Brain microvascular endothelial cell (primary cell): ENCODE measurements around the gene ZNF488.
"Not testable (repeated sequence)": the region's sequence is repeated elsewhere in the genome, so short reads cannot be mapped to it uniquely, and the experiment has no call there.

Experiments
- DNase-seq: peaks from one replicate; pipeline ENCODE4 v3.0.0-alpha.2; 2020
- H3K27ac ChIP-seq: fragments of 250-450 bp; sonication (Bioruptor Pico); 2 replicates; pipeline ENCODE4 v1.5.1; 2020; ENCODE audit warnings: mild to moderate bottlenecking, moderate library complexity
- H3K27me3 ChIP-seq: fragments of 250-450 bp; sonication (Bioruptor Pico); replicated peaks from 2 replicates; pipeline ENCODE4 v1.5.1; 2020; ENCODE audit warnings: mild to moderate bottlenecking
- H3K36me3 ChIP-seq: fragments of 250-450 bp; sonication (Bioruptor Pico); replicated peaks from 2 replicates; pipeline ENCODE4 v1.5.1; 2020; ENCODE audit warnings: mild to moderate bottlenecking
- H3K4me3 ChIP-seq: 2 replicates; pipeline ENCODE4 v1.5.1; 2011; ENCODE audit warnings: low read depth, mild to moderate bottlenecking, control low read depth, low read length, moderate library complexity
- CTCF ChIP-seq: IDR thresholded peaks from 2 replicates; pipeline ENCODE4 v1.5.1; 2011; ENCODE audit warnings: low read depth, mild to moderate bottlenecking, moderate library complexity, low read length, control low read depth, inconsistent platforms; ENCODE audit errors: missing control alignments
- in situ Hi-C: cut with HindIII; loops from 2 replicates; pipeline ENCODE4 v1.10.0; 2017; ENCODE audit warnings: low sequenced_read_pairs, low pct_ligation_motif_present

Gene ZNF488

DNA sequence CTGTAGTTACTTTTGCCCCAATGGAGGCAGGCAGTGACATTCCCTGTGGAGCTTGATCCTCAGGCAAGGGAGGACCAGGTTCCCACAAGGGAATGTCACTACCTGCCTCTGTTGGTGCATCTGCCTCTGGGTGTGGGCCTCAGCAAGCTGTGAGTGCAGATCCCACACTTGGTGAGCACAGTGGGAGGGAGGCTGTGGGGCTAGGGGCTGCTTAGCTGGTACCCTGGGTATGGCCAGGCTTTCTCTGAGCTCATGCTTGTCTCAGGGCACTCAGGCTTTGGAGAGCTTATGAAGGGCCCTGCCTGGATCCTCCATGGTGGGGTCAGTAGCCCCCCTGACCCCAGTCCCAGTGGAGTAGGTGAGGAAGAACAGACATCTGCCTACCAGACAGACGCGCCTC lies 16.2 kb upstream of the ZNF488 start:
- DNase-seq, result no peak
- H3K27ac ChIP-seq, result no peak overlapping the region
- TF ChIP-seq CTCF, result no peak
- H3K4me3 ChIP-seq, result no peak overlapping the region
- in situ Hi-C loops, result no loop called here
- H3K27me3 ChIP-seq, result no peaks in the 10 kb centered on the region
- H3K36me3 ChIP-seq, result no peaks in the 10 kb centered on the region

DNA sequence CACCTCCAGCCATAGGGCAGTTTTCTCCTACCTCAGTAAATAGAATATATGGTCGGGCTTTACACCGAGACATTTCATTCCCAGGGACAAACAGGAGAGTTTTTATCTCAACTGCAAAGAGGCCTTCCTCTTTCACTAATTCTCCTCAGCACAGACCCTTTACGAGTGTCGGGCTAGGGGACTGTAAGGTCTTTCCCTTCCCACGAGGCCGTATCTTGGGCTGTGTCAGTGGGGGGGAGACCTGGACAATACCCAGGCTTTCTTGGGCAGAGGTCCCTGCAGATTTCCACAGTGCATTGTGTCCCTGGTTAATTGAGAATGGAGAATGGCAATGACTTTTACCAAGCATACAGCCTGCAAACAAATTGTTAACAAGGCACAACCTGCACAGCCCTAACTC lies 13.2 kb upstream of the ZNF488 start:
- no peak overlapping the region for H3K4me3 ChIP-seq
- no peak overlapping the region for H3K27ac ChIP-seq
- H3K27me3 ChIP-seq, result no peaks in the 10 kb centered on the region
- no peak for TF ChIP-seq CTCF
- in situ Hi-C loops, result no loop called here
- H3K36me3 ChIP-seq, result no peaks in the 10 kb centered on the region
- no peak for DNase-seq

GRCh38 chr10:47396311-47396717 lies 12.2 kb upstream of the ZNF488 start:
- no peaks in the 10 kb centered on the region for H3K27me3 ChIP-seq
- no peak overlapping the region for H3K27ac ChIP-seq
- no peak for TF ChIP-seq CTCF
- H3K4me3 ChIP-seq, result no peak overlapping the region
- no peak for DNase-seq
- no peaks in the 10 kb centered on the region for H3K36me3 ChIP-seq
- in situ Hi-C loops, result no loop called here

DNA sequence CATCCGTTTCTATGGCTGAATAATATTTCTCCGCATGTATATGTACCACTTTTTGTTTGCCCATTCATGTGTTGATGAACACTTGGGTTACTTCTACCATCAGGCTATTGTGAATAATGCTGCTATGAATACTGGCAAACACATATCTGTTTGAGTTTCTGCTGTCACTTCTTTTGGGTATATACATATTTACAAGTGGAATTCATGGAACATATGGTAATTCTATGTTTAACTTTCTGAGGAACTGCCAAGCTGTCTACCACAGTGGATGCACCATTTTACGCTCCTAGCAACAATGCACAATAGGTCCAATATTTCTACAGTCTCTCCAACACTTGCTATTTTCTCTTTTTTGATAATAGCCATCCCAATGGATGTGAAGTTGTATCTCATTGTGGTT lies 5.5 kb upstream of the ZNF488 start:
- Histone ChIP-seq H3K4me3 (no peak overlapping the region), H3K36me3 (no peaks in the 10 kb centered on the region), H3K27me3 (no peaks in the 10 kb centered on the region), H3K27ac (no peak overlapping the region)
- in situ Hi-C loops, result no loop called here
- no peak for TF ChIP-seq CTCF
- DNase-seq, result no peak

DNA sequence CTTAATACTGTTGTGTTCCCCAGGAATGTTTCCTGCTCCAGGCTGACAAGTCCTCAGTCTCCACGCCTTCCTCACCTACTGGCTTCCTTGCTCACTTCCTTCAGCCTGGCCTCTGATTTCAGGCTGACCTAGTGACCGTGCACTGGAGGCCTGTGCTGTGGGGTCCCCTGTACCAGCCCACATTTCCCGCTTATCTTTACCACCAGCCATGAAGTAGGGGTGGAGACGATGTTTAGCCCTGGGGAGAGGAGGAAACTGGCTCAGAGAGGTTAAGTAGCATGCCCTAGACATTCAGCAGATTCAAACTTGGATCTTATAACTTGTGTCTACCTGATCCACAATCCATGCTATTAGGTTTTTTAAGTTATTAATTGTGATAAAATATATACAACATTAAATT lies 4.8 kb upstream of the ZNF488 start:
- Histone ChIP-seq H3K27ac (no peak overlapping the region), H3K27me3 (no peaks in the 10 kb centered on the region), H3K4me3 (no peak overlapping the region), H3K36me3 (no peaks in the 10 kb centered on the region)
- DNase-seq, result no peak
- in situ Hi-C loops, result no loop called here
- TF ChIP-seq CTCF, result no peak

DNA sequence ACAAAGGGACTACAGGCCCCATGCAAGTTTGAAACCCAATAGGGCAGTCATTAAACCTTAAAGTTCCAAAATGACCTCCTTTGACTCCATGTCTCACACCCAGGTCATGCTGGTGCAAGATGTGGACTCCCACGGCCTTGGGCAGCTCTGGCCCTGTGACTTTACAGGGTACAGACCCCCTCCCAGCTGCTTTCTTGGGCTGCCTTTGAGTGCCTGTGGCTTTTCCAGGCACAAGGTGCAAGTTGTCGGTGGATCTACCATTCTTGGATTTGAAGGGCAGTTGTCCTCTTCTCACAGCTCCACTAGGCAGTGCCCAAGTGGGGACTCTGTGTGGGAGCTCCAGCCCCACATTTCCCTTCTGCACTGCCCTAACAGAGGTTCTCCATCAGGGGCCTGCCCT lies 2.0 kb upstream of the ZNF488 start:
- H3K36me3 ChIP-seq, H3K27me3 ChIP-seq, in situ Hi-C loops, H3K27ac ChIP-seq, H3K4me3 ChIP-seq, DNase-seq: not testable (repeated sequence)
